ENCODE results near the gene GSX2. TPM values are rescaled to one million over a fixed set of nuclear protein-coding genes. Genes with fewer than 3 reads are reported as not detected.

GSX2 gene
- total RNA-seq, 1 donor from 2014 or later = not detected

GRCh38 chr4:54074381-54074780, 25.6 kb upstream of the GSX2 start:
- Mint-ChIP-seq H3K4me1 (ENCODE audit: low read depth) (peaks cover 33% of the 10 kb centered on the region), H3K36me3 (ENCODE audit: low read depth) (no peaks in the 10 kb centered on the region), H3K27ac (ENCODE audit: unreplicated experiment) (no peak overlapping the region), H3K4me3 (ENCODE audit: unreplicated experiment) (no peak overlapping the region), H3K27me3 (ENCODE audit: low read depth) (no peaks in the 10 kb centered on the region), H3K9me3 (ENCODE audit: low read depth) (no peaks in the 10 kb centered on the region)
- no peak for TF ChIP-seq CTCF (IDR thresholded peaks at IDR 0.05)
- no peak for DNase-seq (ENCODE audit: low spot score)

GRCh38 chr4:54076673-54077072, 23.3 kb upstream of the GSX2 start:
- DNase-seq (ENCODE audit: low spot score) = no peak
- H3K27ac Mint-ChIP-seq (ENCODE audit: unreplicated experiment) = peak overlapping the region; percentile 17

DNA sequence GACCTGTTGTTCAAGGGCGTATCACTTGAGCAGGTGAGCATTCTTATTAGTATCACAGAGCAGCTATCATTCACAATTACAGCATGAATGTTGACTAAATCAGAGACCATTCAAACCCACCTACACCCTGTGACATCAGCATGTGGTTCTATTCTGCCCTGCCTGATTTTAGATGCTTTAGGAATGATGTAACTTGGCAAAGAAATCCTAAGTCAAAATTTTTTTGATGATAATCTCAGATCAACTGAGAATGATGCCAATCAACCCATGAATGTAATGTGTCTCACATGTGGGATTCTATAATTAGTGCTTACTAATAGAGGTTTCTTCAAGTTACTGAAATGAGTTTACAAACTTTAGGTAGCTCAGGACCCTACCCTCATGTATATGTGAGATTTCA, 22.2 kb upstream of the GSX2 start:
- Mint-ChIP-seq H3K36me3 (ENCODE audit: low read depth) (no peaks in the 10 kb centered on the region), H3K27ac (ENCODE audit: unreplicated experiment) (peak overlapping the region; percentile 75), H3K27me3 (ENCODE audit: low read depth) (no peaks in the 10 kb centered on the region), H3K4me3 (ENCODE audit: unreplicated experiment) (no peak overlapping the region), H3K4me1 (ENCODE audit: low read depth) (peaks cover 54% of the 10 kb centered on the region), H3K9me3 (ENCODE audit: low read depth) (no peaks in the 10 kb centered on the region)
- no peak for TF ChIP-seq CTCF (IDR thresholded peaks at IDR 0.05)
- no peak for DNase-seq (ENCODE audit: low spot score)

More at GRCh38 chr4:54076673-54077072, 23.3 kb upstream of the GSX2 start:
- Mint-ChIP-seq H3K9me3 (ENCODE audit: low read depth) (no peaks in the 10 kb centered on the region), H3K4me3 (ENCODE audit: unreplicated experiment) (no peak overlapping the region), H3K4me1 (ENCODE audit: low read depth) (peaks cover 42% of the 10 kb centered on the region), H3K36me3 (ENCODE audit: low read depth) (no peaks in the 10 kb centered on the region), H3K27me3 (ENCODE audit: low read depth) (no peaks in the 10 kb centered on the region)
- no peak for TF ChIP-seq CTCF (IDR thresholded peaks at IDR 0.05)

DNA sequence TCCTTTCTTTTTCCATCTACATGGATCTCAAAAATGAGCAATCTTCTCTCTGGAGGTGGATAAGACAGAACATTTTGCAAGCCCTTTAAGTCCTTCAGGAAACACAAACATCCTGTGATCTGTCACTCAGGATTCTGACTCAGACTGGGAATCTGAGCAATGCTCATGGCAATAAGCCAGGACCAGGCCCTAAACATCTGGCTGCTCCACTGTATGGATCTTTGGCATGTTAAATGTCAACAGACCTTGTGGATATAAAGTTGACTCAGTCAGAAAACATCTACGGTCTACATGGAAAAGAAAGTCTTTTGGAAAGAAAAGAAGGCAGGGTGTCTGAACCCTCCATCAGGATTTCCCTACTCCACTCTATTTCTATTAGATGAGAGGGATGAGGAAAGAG, 17.8 kb upstream of the GSX2 start:
- H3K27ac Mint-ChIP-seq (ENCODE audit: unreplicated experiment) = peak overlapping the region; percentile 46
- no peaks in the 10 kb centered on the region for H3K36me3 Mint-ChIP-seq (ENCODE audit: low read depth)
- peaks cover 55% of the 10 kb centered on the region for H3K4me1 Mint-ChIP-seq (ENCODE audit: low read depth)
- no peak overlapping the region for H3K4me3 Mint-ChIP-seq (ENCODE audit: unreplicated experiment)
- no peaks in the 10 kb centered on the region for H3K9me3 Mint-ChIP-seq (ENCODE audit: low read depth)
- DNase-seq (ENCODE audit: low spot score) = no peak
- TF ChIP-seq CTCF (IDR thresholded peaks at IDR 0.05) = no peak
- H3K27me3 Mint-ChIP-seq (ENCODE audit: low read depth) = no peaks in the 10 kb centered on the region

GRCh38 chr4:54085284-54085683, 14.7 kb upstream of the GSX2 start:
- Mint-ChIP-seq H3K4me1 (ENCODE audit: low read depth) (peaks cover 35% of the 10 kb centered on the region), H3K27me3 (ENCODE audit: low read depth) (no peaks in the 10 kb centered on the region), H3K36me3 (ENCODE audit: low read depth) (no peaks in the 10 kb centered on the region), H3K9me3 (ENCODE audit: low read depth) (no peaks in the 10 kb centered on the region), H3K4me3 (ENCODE audit: unreplicated experiment) (no peak overlapping the region), H3K27ac (ENCODE audit: unreplicated experiment) (peak overlapping the region; percentile 20)
- TF ChIP-seq CTCF (IDR thresholded peaks at IDR 0.05) = no peak
- DNase-seq (ENCODE audit: low spot score) = no peak

All from chondrocyte (in vitro differentiated cells).